Small intestine (tissue), 7 donors: ENCODE measurements around the gene RGS21. TPM values are rescaled to one million over a fixed set of nuclear protein-coding genes. Genes with fewer than 3 reads are reported as not detected.

ENCODE experiments used
- DNase-seq, 2 donors: peaks; one replicate each; pipeline versions ENCODE4 v3.0.0 to v3.0.0-alpha.2; 2013
- FAIRE-seq: peaks from 2 replicates; lab custom pipeline; 2012; peaks lifted over from hg19 to GRCh38; lab: Jason Lieb, UNC
- H3K27ac ChIP-seq, 3 donors: one replicate each; pipeline ENCODE4 v1.5.1; 2013; ENCODE audit warnings: low read length in 2 of 3, mild to moderate bottlenecking in 2 of 3, control low read depth in 1 of 3, inconsistent platforms in 1 of 3, low read depth in 1 of 3, moderate library complexity in 1 of 3
- H3K27me3 ChIP-seq, 3 donors: one replicate each; pipeline ENCODE4 v1.6.1; 2013; ENCODE audit warnings: low read length in 3 of 3, inconsistent platforms in 1 of 3; ENCODE audit not compliant: control insufficient read depth in 3 of 3, insufficient read depth in 3 of 3
- H3K36me3 ChIP-seq, 3 donors: one replicate each; pipeline ENCODE4 v1.6.1; 2013; ENCODE audit warnings: low read length in 3 of 3, inconsistent platforms in 1 of 3, low read depth in 1 of 3, mild to moderate bottlenecking in 1 of 3, moderate library complexity in 1 of 3; ENCODE audit not compliant: control insufficient read depth in 3 of 3, insufficient read depth in 2 of 3
- H3K4me1 ChIP-seq, 3 donors: one replicate each; pipeline ENCODE4 v1.6.1; 2013; ENCODE audit warnings: low read length in 2 of 3, inconsistent platforms in 1 of 3, low read depth in 1 of 3, mild to moderate bottlenecking in 1 of 3, moderate library complexity in 1 of 3; ENCODE audit not compliant: control insufficient read depth in 3 of 3, insufficient read depth in 2 of 3
- H3K4me3 ChIP-seq, 3 donors: one replicate each; pipeline ENCODE4 v1.5.1; 2013; ENCODE audit warnings: low read length in 3 of 3, control low read depth in 1 of 3, inconsistent platforms in 1 of 3, low read depth in 1 of 3, mild to moderate bottlenecking in 1 of 3, moderate library complexity in 1 of 3
- H3K9me3 ChIP-seq, 2 donors: one replicate each; pipeline ENCODE4 v1.6.1; 2013; ENCODE audit warnings: low read depth in 1 of 2, low read length in 1 of 2; ENCODE audit not compliant: control insufficient read depth in 2 of 2, insufficient read depth in 1 of 2
- WGBS, 3 donors: extraction: QIAGEN DNeasy Blood & Tissue Kit; methylation state at CpG; one replicate each; pipeline ENCODE4 v1.1.7; 2013; 5-methylcytosine and 5-hydroxymethylcytosine counted together
- polyA plus RNA-seq, 4 donors: library from polyadenylated mRNA; stranded (reverse) in 3 of 4; unstranded in 1 of 4; fragments of 200-250 nt in 3 of 4; fragments of 120-200 nt in 1 of 4; gene quantifications; one replicate each; pipeline versions ENCODE4 v1.2.1 to v1.2.3, GENCODE V29; 2013
- donor health status: healthy with polysubstance abuse.
- donor health status: control.
- donor health status: control.
- donor health status: Bipolar disorder and iron deficiency.
- donor health status: healthy.

The RGS21 gene
- polyA plus RNA-seq, 4 donors: 0.04 TPM; not detected in 3

DNA sequence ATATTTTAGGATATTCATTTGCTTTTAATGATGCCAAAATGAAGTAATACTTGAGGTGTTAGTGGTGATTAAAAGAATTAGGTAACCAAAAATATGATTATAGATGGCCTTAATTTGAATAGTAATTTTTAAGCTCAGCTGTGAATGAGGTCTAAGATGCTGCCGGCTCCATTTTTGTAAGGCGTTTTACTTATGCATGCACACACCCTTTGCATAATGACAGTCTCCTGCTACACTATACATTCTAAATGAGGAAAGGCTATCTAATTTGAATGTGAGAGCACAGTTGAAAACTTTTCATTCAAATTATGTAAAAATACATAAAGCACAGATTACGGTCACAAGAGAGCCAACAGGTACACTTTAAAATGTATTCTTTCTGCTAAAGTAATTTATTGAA, 41.6 kb downstream of the RGS21 start:
- Histone ChIP-seq H3K9me3 (no peaks in the 10 kb centered on the region), H3K36me3 (no peaks in the 10 kb centered on the region), H3K4me3 (no peak overlapping the region), H3K27me3 (no peaks in the 10 kb centered on the region), H3K4me1 (no peaks in the 10 kb centered on the region), H3K27ac (no peak overlapping the region)
- no peak for FAIRE-seq
- DNase-seq: no peak
- WGBS, 3 donors: 86 to 92% (median 89%) methylated on average over 3 of the region's 3 CpGs

- no peaks in the 10 kb centered on the region for H3K36me3 ChIP-seq
- H3K4me1 ChIP-seq: no peaks in the 10 kb centered on the region
- no peak overlapping the region for H3K27ac ChIP-seq
- DNase-seq: no peak
- H3K9me3 ChIP-seq: no peaks in the 10 kb centered on the region
- no peaks in the 10 kb centered on the region for H3K27me3 ChIP-seq
- H3K4me3 ChIP-seq: no peak overlapping the region
- WGBS, 3 donors: 87 to 96% (median 91%) methylated on average over 1 of the region's 1 CpG
- no peak for FAIRE-seq
Measured at GRCh38 chr1:192358822-192359221, 42.0 kb downstream of the RGS21 start.

DNA sequence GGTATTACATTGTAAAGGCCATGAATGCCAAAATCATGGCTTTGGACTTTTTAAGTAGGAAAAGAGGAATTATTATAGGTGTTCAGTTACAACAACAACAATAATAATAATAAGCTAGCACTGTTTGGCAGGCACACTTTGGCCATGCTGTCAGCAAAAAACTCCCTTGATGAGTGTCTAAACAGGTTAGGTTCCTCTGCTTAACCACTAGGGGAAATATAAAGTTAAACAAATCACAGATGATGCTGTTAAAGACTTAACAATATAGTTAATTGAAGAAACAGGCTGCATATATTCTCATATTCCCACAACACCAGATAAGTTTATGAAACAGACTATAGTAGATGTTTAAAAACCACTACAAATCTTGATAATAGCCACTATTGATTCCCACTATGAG, 46.4 kb downstream of the RGS21 start:
- FAIRE-seq (no peak), DNase-seq (no peak)
- Histone ChIP-seq H3K27me3 (no peaks in the 10 kb centered on the region), H3K9me3 (no peaks in the 10 kb centered on the region), H3K4me1 (no peaks in the 10 kb centered on the region), H3K4me3 (no peak overlapping the region), H3K36me3 (no peaks in the 10 kb centered on the region), H3K27ac (no peak overlapping the region)

DNA sequence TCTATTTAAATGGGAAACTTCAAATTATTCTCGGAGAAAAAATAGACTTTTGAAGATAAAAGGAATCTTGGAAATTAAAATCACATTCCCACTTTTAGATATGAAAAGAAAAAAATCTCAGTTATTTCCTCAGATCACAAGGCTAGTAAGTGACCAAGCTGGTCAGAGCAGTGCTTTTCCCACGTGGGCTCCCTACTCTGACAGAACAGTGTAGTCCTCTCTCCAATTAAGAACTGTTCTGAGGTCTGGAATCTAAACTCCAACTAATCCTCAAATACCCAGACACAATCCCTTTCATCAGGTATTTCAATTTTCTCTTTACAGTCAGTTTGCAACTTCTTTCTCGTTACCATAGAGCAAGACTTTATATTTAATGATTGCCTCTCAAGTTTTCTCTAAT, 50.6 kb downstream of the RGS21 start:
- DNase-seq: no peak
- Histone ChIP-seq H3K4me3 (no peak overlapping the region), H3K9me3 (no peaks in the 10 kb centered on the region), H3K27me3 (no peaks in the 10 kb centered on the region), H3K27ac (no peak overlapping the region), H3K36me3 (no peaks in the 10 kb centered on the region), H3K4me1 (no peaks in the 10 kb centered on the region)
- FAIRE-seq: no peak
- WGBS, 3 donors: 54 to 78% (median 59%) methylated on average over 3 of the region's 3 CpGs

- H3K36me3 ChIP-seq: no peaks in the 10 kb centered on the region
- H3K9me3 ChIP-seq: no peaks in the 10 kb centered on the region
- H3K27me3 ChIP-seq: no peaks in the 10 kb centered on the region
- H3K4me1 ChIP-seq: no peaks in the 10 kb centered on the region
- DNase-seq (no peak), FAIRE-seq (no peak)
- H3K27ac ChIP-seq: no peak overlapping the region
- 71 to 80% (median 80%) methylated on average over 2 of the region's 2 CpGs for WGBS, 3 donors
- no peak overlapping the region for H3K4me3 ChIP-seq
Measured at GRCh38 chr1:192375306-192375705, 58.5 kb downstream of the RGS21 start.

- Histone ChIP-seq H3K4me1 (no peaks in the 10 kb centered on the region), H3K27ac (no peak overlapping the region), H3K4me3 (no peak overlapping the region), H3K36me3 (no peaks in the 10 kb centered on the region), H3K27me3 (no peaks in the 10 kb centered on the region), H3K9me3 (no peaks in the 10 kb centered on the region)
- FAIRE-seq (no peak), DNase-seq (no peak)
- WGBS, 3 donors: 67 to 75% (median 71%) methylated on average over 3 of the region's 3 CpGs
Measured at GRCh38 chr1:192376374-192376773, 59.6 kb downstream of the RGS21 start.

- no peaks in the 10 kb centered on the region for H3K36me3 ChIP-seq
- H3K4me3 ChIP-seq: no peak overlapping the region
- no peaks in the 10 kb centered on the region for H3K4me1 ChIP-seq
- H3K9me3 ChIP-seq: no peaks in the 10 kb centered on the region
- no peak overlapping the region for H3K27ac ChIP-seq
- H3K27me3 ChIP-seq: no peaks in the 10 kb centered on the region
- DNase-seq (no peak), FAIRE-seq (no peak)
Measured at GRCh38 chr1:192378276-192378675, 61.5 kb downstream of the RGS21 start.

- no peaks in the 10 kb centered on the region for H3K27me3 ChIP-seq
- DNase-seq: no peak
- H3K9me3 ChIP-seq: no peaks in the 10 kb centered on the region
- no peaks in the 10 kb centered on the region for H3K36me3 ChIP-seq
- no peak for FAIRE-seq
- no peaks in the 10 kb centered on the region for H3K4me1 ChIP-seq
- H3K27ac ChIP-seq: no peak overlapping the region
- H3K4me3 ChIP-seq: no peak overlapping the region
Measured at GRCh38 chr1:192378878-192379277, 62.1 kb downstream of the RGS21 start.

- H3K4me1 ChIP-seq: no peaks in the 10 kb centered on the region
- H3K27me3 ChIP-seq: no peaks in the 10 kb centered on the region
- FAIRE-seq (no peak), DNase-seq (no peak)
- no peaks in the 10 kb centered on the region for H3K9me3 ChIP-seq
- no peaks in the 10 kb centered on the region for H3K36me3 ChIP-seq
- H3K27ac ChIP-seq: no peak overlapping the region
- 86 to 93% (median 89%) methylated on average over 2 of the region's 2 CpGs for WGBS, 3 donors
- no peak overlapping the region for H3K4me3 ChIP-seq
Measured at GRCh38 chr1:192379554-192379953, 62.8 kb downstream of the RGS21 start.
